Panc1 (cell line): ENCODE measurements around the gene SDK2.

ENCODE experiments used
- POLR2AphosphoS5 ChIP-seq: IDR thresholded peaks from 2 replicates; pipeline ENCODE4 v1.6.1; 2012; ENCODE audit warnings: mild to moderate bottlenecking, low read depth, low read length, moderate library complexity
- REST ChIP-seq, 2 experiments: IDR thresholded peaks; 2 replicates each; pipeline ENCODE4 v1.6.1; 2011 to 2012; ENCODE audit warnings: low read depth in 2 of 2, control low read depth in 1 of 2, low read length in 1 of 2, mild to moderate bottlenecking in 1 of 2, moderate library complexity in 1 of 2; ENCODE audit not compliant: insufficient read depth in 1 of 2
- SIN3A ChIP-seq: IDR thresholded peaks from 2 replicates; pipeline ENCODE4 v1.6.1; 2012; ENCODE audit warnings: low read depth, mild to moderate bottlenecking, low read length, moderate library complexity, borderline replicate concordance; ENCODE audit not compliant: insufficient read depth
- TCF7L2 ChIP-seq: IDR thresholded peaks from 2 replicates; pipeline ENCODE4 v1.6.1; 2011; ENCODE audit warnings: mild to moderate bottlenecking, low read depth, low read length, inconsistent platforms
- TF ChIP-seq, protein P1 (sequence below): fragments of 450-650 bp; IDR thresholded peaks from 2 replicates; pipeline ENCODE4 v1.5.1; 2017; ENCODE audit warnings: mild to moderate bottlenecking

GRCh38 chr17:73538445-73538844, 105.8 kb downstream of the SDK2 start:
- TF ChIP-seq, protein P1, sequence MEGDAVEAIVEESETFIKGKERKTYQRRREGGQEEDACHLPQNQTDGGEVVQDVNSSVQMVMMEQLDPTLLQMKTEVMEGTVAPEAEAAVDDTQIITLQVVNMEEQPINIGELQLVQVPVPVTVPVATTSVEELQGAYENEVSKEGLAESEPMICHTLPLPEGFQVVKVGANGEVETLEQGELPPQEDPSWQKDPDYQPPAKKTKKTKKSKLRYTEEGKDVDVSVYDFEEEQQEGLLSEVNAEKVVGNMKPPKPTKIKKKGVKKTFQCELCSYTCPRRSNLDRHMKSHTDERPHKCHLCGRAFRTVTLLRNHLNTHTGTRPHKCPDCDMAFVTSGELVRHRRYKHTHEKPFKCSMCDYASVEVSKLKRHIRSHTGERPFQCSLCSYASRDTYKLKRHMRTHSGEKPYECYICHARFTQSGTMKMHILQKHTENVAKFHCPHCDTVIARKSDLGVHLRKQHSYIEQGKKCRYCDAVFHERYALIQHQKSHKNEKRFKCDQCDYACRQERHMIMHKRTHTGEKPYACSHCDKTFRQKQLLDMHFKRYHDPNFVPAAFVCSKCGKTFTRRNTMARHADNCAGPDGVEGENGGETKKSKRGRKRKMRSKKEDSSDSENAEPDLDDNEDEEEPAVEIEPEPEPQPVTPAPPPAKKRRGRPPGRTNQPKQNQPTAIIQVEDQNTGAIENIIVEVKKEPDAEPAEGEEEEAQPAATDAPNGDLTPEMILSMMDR: no peak
- TF ChIP-seq TCF7L2 (no peak), SIN3A (no peak), REST (IDR thresholded peaks at IDR 0.05; ENCODE audit: insufficient read depth in 1 of 2, low read depth in 2 of 2, low read length in 1 of 2) (no peak), POLR2AphosphoS5 (no peak)
